ENCODE data around the gene COBL. TPM values are rescaled to one million over a fixed set of nuclear protein-coding genes. Genes with fewer than 3 reads are reported as not detected.

COBL gene
- total and polyA plus RNA-seq, 2 of the 4 experiments (the other 2 are of a cell fraction): under 0.01 TPM; not detected in 1

GRCh38 chr7:51129527-51130472, 186.8 kb downstream of the COBL start (continued):
- no peak for TF ChIP-seq MAFK (IDR thresholded peaks at IDR 0.05; ENCODE audit: low read depth, low read length)

- Histone ChIP-seq H3K27me3 (ENCODE audit: control insufficient read depth, insufficient read depth, low read length) (peaks cover 2% of the 10 kb centered on the region; the same call in 1 of the 2 replicates), H4K91ac (ENCODE audit: insufficient read depth, low read depth, low read length) (no peak overlapping the region), H3K4ac (ENCODE audit: low read depth, low read length) (no peak overlapping the region), H3K9me1 (ENCODE audit: insufficient read depth, low read length) (no peaks in the 10 kb centered on the region), H2BK120ac (ENCODE audit: low read depth, low read length) (no peak overlapping the region), H2AFZ (replicated peaks; ENCODE audit: low read length, poor library complexity) (no peak overlapping the region), H2AK5ac (ENCODE audit: low read depth, low read length) (no peak overlapping the region), H2BK15ac (ENCODE audit: low read depth, low read length) (no peak overlapping the region), H3K36me3 (ENCODE audit: control insufficient read depth, insufficient read depth, low read length) (no peaks in the 10 kb centered on the region), H3K9me3 (ENCODE audit: control insufficient read depth, insufficient read depth, low read length) (no peaks in the 10 kb centered on the region; the same call in 1 of the 2 replicates), H3K4me1 (ENCODE audit: control insufficient read depth, insufficient read depth, low read length) (no peaks in the 10 kb centered on the region), H2AK9ac (replicated peaks; ENCODE audit: low read depth, low read length, poor library complexity) (no peak overlapping the region), H2BK5ac (ENCODE audit: low read depth, low read length, poor library complexity, severe bottlenecking) (no peak overlapping the region), H3K9ac (ENCODE audit: low read depth, low read length) (no peak overlapping the region), H3K27ac (ENCODE audit: insufficient read depth, low read length) (no peak overlapping the region), H3K79me1 (ENCODE audit: low read depth in 1 of 2, low read length in 2 of 2) (no peaks in the 10 kb centered on the region), H3K14ac (replicated peaks; ENCODE audit: low read depth, low read length) (no peak overlapping the region), H4K20me1 (ENCODE audit: insufficient read depth, low read length) (no peaks in the 10 kb centered on the region), H4K8ac (ENCODE audit: low read depth in 2 of 2, low read length in 2 of 2) (no peak overlapping the region), H3K23ac (ENCODE audit: low read depth, low read length) (no peak overlapping the region), H3K4me2 (ENCODE audit: low read depth, low read length) (no peak overlapping the region), H3K56ac (ENCODE audit: extremely low read depth, insufficient read depth, low read length) (no peak overlapping the region), H3K4me3 (ENCODE audit: insufficient read depth, low read depth, low read length) (no peak overlapping the region), H3K18ac (ENCODE audit: low read depth, low read length) (no peak overlapping the region), H4K5ac (ENCODE audit: low read depth, low read length) (no peak overlapping the region), H2BK20ac (ENCODE audit: low read depth, low read length) (no peak overlapping the region)
- in situ Hi-C loops (cut with MboI; ENCODE audit: low sequenced_read_pairs): no loop called here
- no TSS peak for BruUV-seq (replicated peaks)
- dilution Hi-C loops (cut with HindIII; ENCODE audit: low sequenced_read_pairs, unreplicated experiment): no loop called here
- DNase-seq (no peak), ATAC-seq (ENCODE audit: low read depth) (no peak)
- ChIA-PET CTCF (interaction anchor here (0.6 kb wide), 1 partner anchor 809 kb away, joined by 3 read pairs; no protein-coding TSS in a partner anchor), POLR2A (ENCODE audit: unreplicated experiment) (no interaction called here)
- intact Hi-C loops (cut with micrococcal nuclease): no loop called here
- 20% methylated on average over 1 of the region's 16 CpGs; no CpG with 5 or more reads in 1 of the 2 experiments for WGBS, 2 experiments (ENCODE audit: extremely low coverage in 2 of 2, insufficient read length in 1 of 2)
- TF ChIP-seq CHD1 (IDR thresholded peaks at IDR 0.05; ENCODE audit: low read depth, low read length) (no peak), SMC3 (IDR thresholded peaks at IDR 0.05; ENCODE audit: low read depth, low read length) (no peak), CEBPB (IDR thresholded peaks at IDR 0.05; ENCODE audit: low read depth, low read length) (no peak), NFE2L2 (IDR thresholded peaks at IDR 0.05; ENCODE audit: low read depth, low read length) (no peak), RAD21 (IDR thresholded peaks at IDR 0.05; ENCODE audit: low read length) (no peak), MAZ (IDR thresholded peaks at IDR 0.05; ENCODE audit: borderline replicate concordance, low read depth, low read length) (no peak), RFX5 (IDR thresholded peaks at IDR 0.05; ENCODE audit: low read depth, low read length) (no peak), CTCF (conservative IDR thresholded peaks at IDR 0.05; ENCODE audit: low read depth, low read length) (no peak), USF2 (IDR thresholded peaks at IDR 0.05; ENCODE audit: low read depth, low read length) (no peak), BHLHE40 (IDR thresholded peaks at IDR 0.05; ENCODE audit: low read depth, low read length) (no peak), POLR2A (IDR thresholded peaks at IDR 0.05; ENCODE audit: low read depth, low read length) (no peak)
These were observed 187.8 kb downstream of the COBL start for GRCh38 chr7:51128545-51129435.

All from IMR-90 (cell line).